OCI-LY3 (cell line): ENCODE measurements around the gene ITGAE.

Experiments used
- CTCF ChIP-seq: fragments of 200-600, 300-600 bp; sonication (generic); IDR thresholded peaks from 2 replicates; pipeline ENCODE4 v1.5.1; 2014; ENCODE audit warnings: antibody characterized with exemption, low read length, low read depth
- EZH2phosphoT487 ChIP-seq: fragments of 200-600 bp; shearing (Covaris generic); IDR thresholded peaks from 2 replicates; pipeline ENCODE4 v1.6.1; 2018; ENCODE audit warnings: antibody characterized with exemption, mixed run types, low read depth

GRCh38 chr17:3675886-3676285, 125.1 kb downstream of the ITGAE start:
- TF ChIP-seq CTCF, result no peak
- TF ChIP-seq EZH2phosphoT487, result no peak
